Ovary (tissue), 9 donors: ENCODE data around the gene MINPP1. TPM values are rescaled to one million over a fixed set of nuclear protein-coding genes. Genes with fewer than 3 reads are reported as not detected.

Experiments used
- DNase-seq, 5 donors: peaks; one replicate each; pipeline ENCODE4 v3.0.0-alpha.2; 2019 to 2020
- H3K27ac ChIP-seq, 2 donors: fragments of 200-600 bp; one replicate each; pipeline versions ENCODE4 v1.5.1 to v1.8.0; 2019 to 2022
- H3K27me3 ChIP-seq: fragments of 200-600 bp; one replicate; pipeline ENCODE4 v1.8.0; 2022
- H3K36me3 ChIP-seq: fragments of 200-600 bp; sonication (generic); one replicate; pipeline ENCODE4 v1.5.1; 2019
- H3K4me1 ChIP-seq: one replicate; pipeline ENCODE4 v1.8.1; 2013; ENCODE audit warnings: mild to moderate bottlenecking, moderate library complexity; ENCODE audit not compliant: insufficient read depth
- H3K4me3 ChIP-seq: fragments of 200-600 bp; sonication (generic); one replicate; pipeline ENCODE4 v1.5.1; 2017
- H3K9me3 ChIP-seq, 2 donors: fragments of 200-600 bp in 1 of 2; sonication (generic) in 1 of 2; one replicate each; pipeline versions ENCODE4 v1.5.1 to v1.8.1; 2013 to 2019; ENCODE audit warnings: mild to moderate bottlenecking in 1 of 2, moderate library complexity in 1 of 2
- EP300 ChIP-seq: sonication (generic); formaldehyde crosslinking; IDR thresholded peaks from one replicate; pipeline ENCODE4 v1.6.1; 2017; ENCODE audit warnings: antibody characterized with exemption
- POLR2A ChIP-seq: fragments of 450-650 bp; IDR thresholded peaks from one replicate; pipeline ENCODE4 v1.6.1; 2017; ENCODE audit warnings: antibody characterized with exemption, mild to moderate bottlenecking, moderate library complexity
- WGBS, 3 donors: extraction: QIAGEN DNeasy Blood & Tissue Kit in 1 of 3; methylation state at CpG; one replicate each; pipeline versions ENCODE4 v1.1.5 to v1.1.7; 2013 to 2017; 5-methylcytosine and 5-hydroxymethylcytosine counted together
- intact Hi-C, 4 donors: fragments of 100-400 bp; cut with DNase I; formaldehyde crosslinking; loops; one replicate each; pipeline versions ENCODE4 v1.11.0 to v1.15.1; 2022 to 2023
- polyA plus RNA-seq, 2 donors: library from polyadenylated mRNA; stranded (reverse); fragments of 200-250 nt in 1 of 2; fragments of 350-450 nt in 1 of 2; fragmentation: Illumina TruSeq in 1 of 2; extraction: RNeasy Lipid Tissue Mini Kit (QIAGEN cat#74804) in 1 of 2; gene quantifications; one replicate each; pipeline ENCODE4 v1.2.3, GENCODE V29; 2013 to 2014
- total RNA-seq, 7 donors: library from RNA; depleted of rRNA in 2 of 7; stranded (reverse); fragments of >200 nt in 2 of 7; fragmentation: NEBNext Ultra II Directional in 3 of 7; extraction: Animal tissue kit (Norgen Biotek cat#: 25700) in 3 of 7; gene quantifications; one replicate each; pipeline versions ENCODE4 v1.1.0 to v1.2.4, GENCODE V29; 2016 to 2023
- TF ChIP-seq, protein P1 (sequence below), 3 donors: fragments of 450-650 bp in 2 of 3; fragments of 200-600 bp in 1 of 3; IDR thresholded peaks; one replicate each; pipeline versions ENCODE4 v1.5.1 to v1.8.0; 2016 to 2022; ENCODE audit warnings: antibody characterized with exemption in 3 of 3, mild to moderate bottlenecking in 1 of 3
- donor health status: DM: no; HTN: no; CAD: no; lungs with moderate emphysema.
- donor health status: DM: no; HTN: no; CAD: no.
- donor health status: Bipolar disorder and iron deficiency.
- donor health status: DM: yes; HTN: yes; CAD: no.
- donor health status: DM: no; HTN: no; CAD: no.
- donor health status: DM: yes; HTN: yes; CAD: no.

Gene MINPP1
- total and polyA plus RNA-seq, 9 donors = 9.8 to 21.8 (median 12.3) TPM

DNA sequence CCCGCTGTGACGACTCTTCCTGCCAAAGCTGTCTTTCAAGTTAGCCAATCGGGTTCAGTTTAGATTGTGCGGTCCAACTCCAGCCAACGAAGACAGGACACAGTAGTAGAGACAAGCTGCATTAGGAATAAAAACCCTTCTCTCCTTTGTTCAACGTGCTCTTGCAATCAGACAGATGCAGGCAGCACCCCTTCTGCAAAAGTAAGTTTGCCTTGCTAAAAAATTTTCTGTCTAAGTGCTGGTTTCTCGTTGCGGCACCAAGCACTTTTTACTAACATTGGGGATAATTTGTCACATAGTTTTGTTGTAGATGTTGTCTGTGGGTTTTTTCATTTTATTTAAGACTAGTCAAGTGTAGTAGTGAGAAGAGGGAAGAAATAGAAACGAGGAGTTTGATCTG is 58.1 kb downstream of the MINPP1 start:
- Histone ChIP-seq H3K27me3 (no peaks in the 10 kb centered on the region), H3K36me3 (no peaks in the 10 kb centered on the region), H3K4me3 (no peak overlapping the region), H3K27ac (no peak overlapping the region), H3K9me3 (no peaks in the 10 kb centered on the region), H3K4me1 (no peaks in the 10 kb centered on the region)
- no peak for DNase-seq
- intact Hi-C loops = no loop called here
- WGBS, 3 donors = 87 to 91% (median 87%) methylated on average over 9 of the region's 9 CpGs
- TF ChIP-seq POLR2A (no peak), EP300 (no peak)
- TF ChIP-seq, protein P1, sequence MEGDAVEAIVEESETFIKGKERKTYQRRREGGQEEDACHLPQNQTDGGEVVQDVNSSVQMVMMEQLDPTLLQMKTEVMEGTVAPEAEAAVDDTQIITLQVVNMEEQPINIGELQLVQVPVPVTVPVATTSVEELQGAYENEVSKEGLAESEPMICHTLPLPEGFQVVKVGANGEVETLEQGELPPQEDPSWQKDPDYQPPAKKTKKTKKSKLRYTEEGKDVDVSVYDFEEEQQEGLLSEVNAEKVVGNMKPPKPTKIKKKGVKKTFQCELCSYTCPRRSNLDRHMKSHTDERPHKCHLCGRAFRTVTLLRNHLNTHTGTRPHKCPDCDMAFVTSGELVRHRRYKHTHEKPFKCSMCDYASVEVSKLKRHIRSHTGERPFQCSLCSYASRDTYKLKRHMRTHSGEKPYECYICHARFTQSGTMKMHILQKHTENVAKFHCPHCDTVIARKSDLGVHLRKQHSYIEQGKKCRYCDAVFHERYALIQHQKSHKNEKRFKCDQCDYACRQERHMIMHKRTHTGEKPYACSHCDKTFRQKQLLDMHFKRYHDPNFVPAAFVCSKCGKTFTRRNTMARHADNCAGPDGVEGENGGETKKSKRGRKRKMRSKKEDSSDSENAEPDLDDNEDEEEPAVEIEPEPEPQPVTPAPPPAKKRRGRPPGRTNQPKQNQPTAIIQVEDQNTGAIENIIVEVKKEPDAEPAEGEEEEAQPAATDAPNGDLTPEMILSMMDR (IDR thresholded peaks at IDR 0.05) = no peak

DNA sequence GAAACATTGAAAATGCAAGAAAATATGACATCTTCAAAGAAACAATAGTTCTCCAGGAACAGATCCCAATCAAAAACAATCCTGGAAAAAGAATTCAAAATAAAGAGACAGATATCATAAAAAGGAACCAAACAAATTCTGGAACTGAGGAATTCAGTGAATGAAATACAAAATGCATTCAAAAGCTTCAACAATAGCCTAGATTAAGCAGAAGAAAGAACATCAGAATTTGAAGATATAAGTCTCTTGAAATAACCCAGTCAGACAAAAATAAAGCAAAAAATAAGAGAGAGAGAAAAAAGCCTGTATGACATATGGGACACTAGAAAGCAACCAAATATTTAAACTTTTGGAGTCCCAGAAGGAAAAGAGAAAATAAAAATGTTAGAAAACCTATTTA is 60.3 kb downstream of the MINPP1 start:
- TF ChIP-seq, protein P1 (IDR thresholded peaks at IDR 0.05) = no peak
- TF ChIP-seq POLR2A = no peak
- TF ChIP-seq EP300 = no peak
- no peaks in the 10 kb centered on the region for H3K36me3 ChIP-seq
- H3K9me3 ChIP-seq = no peaks in the 10 kb centered on the region
- DNase-seq = no peak
- H3K27me3 ChIP-seq = no peaks in the 10 kb centered on the region
- no peaks in the 10 kb centered on the region for H3K4me1 ChIP-seq
- no peak overlapping the region for H3K27ac ChIP-seq
- H3K4me3 ChIP-seq = no peak overlapping the region
- intact Hi-C loops = no loop called here

DNA sequence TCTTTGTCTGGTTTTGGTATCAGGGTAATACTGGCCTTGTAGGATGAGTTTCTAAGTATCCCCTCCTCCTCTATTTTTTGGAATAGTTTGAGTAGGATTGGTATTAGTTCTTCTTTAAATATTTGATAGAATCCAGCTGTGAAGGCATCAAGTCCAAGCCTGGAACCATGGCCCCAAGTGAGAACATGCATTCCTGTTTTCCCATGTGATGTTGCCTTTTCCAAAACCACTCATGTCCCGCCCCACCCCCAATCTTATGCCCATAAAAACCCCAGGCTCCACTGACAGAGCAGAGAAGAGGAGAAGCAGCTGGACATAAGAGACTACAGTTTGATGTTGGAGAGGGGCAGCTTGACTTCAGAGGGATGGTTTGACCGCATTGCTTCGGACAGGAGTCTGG is 71.2 kb downstream of the MINPP1 start:
- intact Hi-C loops = no loop called here
- no peak overlapping the region for H3K27ac ChIP-seq
- peaks cover 5% of the 10 kb centered on the region for H3K4me1 ChIP-seq
- H3K4me3 ChIP-seq = no peak overlapping the region
- H3K9me3 ChIP-seq = no peaks in the 10 kb centered on the region
- TF ChIP-seq POLR2A (no peak), EP300 (no peak)
- no peaks in the 10 kb centered on the region for H3K36me3 ChIP-seq
- 83 to 92% (median 88%) methylated on average over 3 of the region's 3 CpGs for WGBS, 3 donors
- DNase-seq = no peak
- no peaks in the 10 kb centered on the region for H3K27me3 ChIP-seq

DNA sequence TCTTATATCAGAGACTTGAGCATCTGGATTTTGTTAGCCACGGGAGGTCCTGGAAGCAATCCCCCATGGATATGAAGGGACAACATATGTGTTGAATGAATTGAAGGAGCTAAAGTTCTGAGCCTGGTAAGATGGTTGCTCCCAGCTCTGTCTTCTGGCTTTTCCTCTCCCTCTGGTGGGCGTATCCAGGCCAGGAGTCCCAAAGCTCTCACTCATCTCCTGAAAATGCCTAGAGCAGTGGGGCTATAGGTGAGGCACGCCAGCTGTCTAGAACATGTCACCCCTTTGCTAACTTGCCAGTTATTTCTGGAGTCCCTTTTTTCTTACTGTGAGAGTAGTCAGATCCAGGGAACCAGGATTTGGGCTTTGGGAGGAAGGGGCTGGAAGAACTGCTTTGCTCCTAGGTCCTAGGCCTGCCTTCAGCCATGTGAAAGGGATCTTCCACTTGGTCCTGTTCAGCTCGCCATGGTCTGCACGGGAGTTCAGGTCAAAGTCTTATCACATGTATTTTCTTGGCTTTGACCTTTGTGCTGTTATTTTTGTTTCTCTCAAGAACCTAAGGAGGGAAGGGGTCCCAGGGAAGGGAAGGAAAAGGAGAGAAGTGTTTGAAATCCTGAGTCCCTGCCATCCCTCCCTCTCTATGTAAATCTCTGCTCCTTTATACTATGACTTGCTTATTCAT is 73.6 kb downstream of the MINPP1 start:
- Histone ChIP-seq H3K4me1 (peaks cover 5% of the 10 kb centered on the region), H3K27me3 (no peaks in the 10 kb centered on the region), H3K4me3 (no peak overlapping the region), H3K27ac (peak overlapping the region in 1 of 2 donors; percentile 29), H3K36me3 (no peaks in the 10 kb centered on the region), H3K9me3 (no peaks in the 10 kb centered on the region)
- 76 to 85% (median 78%) methylated on average over 5 of the region's 5 CpGs for WGBS, 3 donors
- intact Hi-C loops = no loop called here
- no peak for DNase-seq
- TF ChIP-seq, protein P1 (IDR thresholded peaks at IDR 0.05) = no peak
- TF ChIP-seq POLR2A = no peak
- TF ChIP-seq EP300 = no peak

DNA sequence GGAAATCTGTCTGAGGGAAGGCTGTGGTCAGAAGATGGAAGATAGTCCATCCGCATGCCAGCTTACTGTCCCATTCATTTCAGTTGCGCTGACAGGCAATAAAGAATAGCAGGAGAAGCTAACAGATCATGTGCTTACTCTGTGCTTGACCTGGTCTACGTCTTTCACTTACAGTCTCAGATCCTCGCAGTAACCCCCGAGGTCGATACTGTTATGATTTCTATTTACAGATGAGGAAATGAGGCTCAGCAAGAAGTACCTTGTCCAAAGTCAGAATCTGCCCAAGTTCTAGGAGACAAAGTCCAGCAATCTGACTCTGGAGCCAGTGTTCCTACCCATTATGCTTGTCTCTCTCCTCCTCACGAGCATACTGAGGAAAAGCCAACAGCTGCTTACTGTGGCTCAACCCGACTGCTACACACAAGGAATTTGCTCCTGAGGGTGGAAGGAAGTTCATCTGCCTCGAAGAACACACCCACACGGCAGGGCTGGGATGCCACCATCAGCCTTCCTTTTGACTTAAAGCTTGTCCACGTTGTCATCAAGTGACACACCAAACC is 74.2 kb downstream of the MINPP1 start:
- Histone ChIP-seq H3K36me3 (no peaks in the 10 kb centered on the region), H3K4me3 (no peak overlapping the region), H3K9me3 (no peaks in the 10 kb centered on the region), H3K4me1 (peaks cover 5% of the 10 kb centered on the region), H3K27ac (peak overlapping the region in 1 of 2 donors; percentile 29), H3K27me3 (no peaks in the 10 kb centered on the region)
- WGBS, 3 donors = 32 to 48% (median 38%) methylated on average over 11 of the region's 11 CpGs
- no peak for TF ChIP-seq POLR2A
- TF ChIP-seq, protein P1 (IDR thresholded peaks at IDR 0.05) = no peak
- TF ChIP-seq EP300 = no peak
- DNase-seq = peak in 2 of 5 donors; percentile 19 to 36
- intact Hi-C loops = no loop called here
